OCI-M2 (cell line): ENCODE results near the gene OR52M1.

Experiments
- DNase-seq: peaks from one replicate; lab custom pipeline; 2025; ENCODE audit not compliant: unreplicated experiment; lab: John Stamatoyannopoulos, UW

OR52M1 gene

DNA sequence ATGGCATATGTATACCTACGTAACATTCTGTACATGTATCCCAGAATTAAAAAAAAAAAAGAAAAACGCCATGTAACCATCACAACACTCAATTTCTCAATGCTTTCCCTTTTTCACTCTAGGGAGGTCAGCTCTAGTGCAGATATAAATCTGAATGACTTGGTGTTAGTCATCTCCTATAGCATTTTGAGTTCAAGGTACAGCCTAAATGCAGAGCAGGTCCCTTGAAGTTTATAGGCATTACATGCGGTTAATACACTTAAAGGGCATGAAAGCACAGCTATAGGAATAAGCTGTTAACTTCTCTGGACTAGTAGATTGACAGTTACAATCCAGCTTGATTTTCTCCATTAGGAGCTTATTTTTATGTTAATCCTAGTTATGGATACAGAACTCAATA lies 20.4 kb downstream of the OR52M1 start:
- no peak for DNase-seq

DNA sequence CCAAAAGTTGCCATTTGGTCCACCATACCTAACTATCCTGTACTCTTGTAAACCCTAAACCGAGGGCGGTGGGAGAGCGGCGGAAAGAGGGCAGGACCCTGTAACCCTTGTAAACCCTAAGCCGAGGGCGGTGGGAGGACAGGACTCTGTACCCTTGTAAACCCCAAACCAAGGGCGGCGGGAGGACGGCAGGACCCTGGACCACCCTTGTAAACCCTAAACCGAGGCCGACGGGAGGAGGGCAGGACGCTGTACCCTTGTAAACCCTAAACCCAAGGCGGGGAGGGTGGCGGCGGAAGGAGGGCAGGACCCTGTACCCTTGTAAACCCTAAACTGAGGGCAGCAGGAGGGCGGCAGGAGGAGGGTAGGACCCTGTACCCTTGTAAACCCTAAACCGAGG lies 24.1 kb downstream of the OR52M1 start:
- no peak for DNase-seq

DNA sequence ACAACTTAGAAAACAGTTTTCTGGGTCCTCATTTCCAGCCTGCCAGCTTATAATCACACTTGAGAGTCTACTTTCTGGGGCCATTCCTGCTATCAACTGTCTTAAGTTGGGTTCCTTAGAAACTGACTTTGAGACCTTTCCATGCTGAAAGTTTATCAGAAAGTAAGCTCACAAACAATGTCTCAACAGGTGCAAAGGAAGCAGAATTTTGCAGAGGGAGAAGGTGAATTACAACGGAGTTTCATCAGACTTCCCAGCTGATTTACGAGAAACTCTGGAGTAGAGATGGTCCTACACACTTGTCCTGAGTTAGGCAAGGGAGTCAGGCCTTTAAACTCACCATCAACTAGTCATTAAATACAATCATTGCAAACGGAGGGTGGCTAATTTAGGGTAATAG lies 31.9 kb downstream of the OR52M1 start:
- DNase-seq: no peak

GRCh38 chr11:4577761-4578160 lies 32.8 kb downstream of the OR52M1 start:
- no peak for DNase-seq

DNA sequence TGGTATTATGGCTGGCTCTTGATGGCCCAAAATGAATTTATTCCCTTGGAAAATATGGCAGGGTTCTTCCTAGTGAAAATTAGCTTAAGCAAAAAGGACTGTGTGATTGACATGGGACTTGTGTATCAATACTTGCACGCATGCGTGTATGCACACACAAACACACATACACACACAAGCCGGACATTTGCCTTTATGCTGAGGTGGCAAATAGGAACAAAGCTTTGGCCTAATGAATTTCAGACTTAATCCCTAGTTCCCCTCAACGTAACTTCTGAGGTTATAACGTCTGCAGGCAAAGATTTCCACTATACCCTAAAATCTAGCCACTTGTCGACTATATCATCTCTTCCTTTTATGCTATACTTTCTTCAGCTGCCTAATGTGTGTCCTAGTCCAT lies 33.6 kb downstream of the OR52M1 start:
- DNase-seq: no peak

GRCh38 chr11:4580124-4580523 lies 35.1 kb downstream of the OR52M1 start:
- DNase-seq: no peak

DNA sequence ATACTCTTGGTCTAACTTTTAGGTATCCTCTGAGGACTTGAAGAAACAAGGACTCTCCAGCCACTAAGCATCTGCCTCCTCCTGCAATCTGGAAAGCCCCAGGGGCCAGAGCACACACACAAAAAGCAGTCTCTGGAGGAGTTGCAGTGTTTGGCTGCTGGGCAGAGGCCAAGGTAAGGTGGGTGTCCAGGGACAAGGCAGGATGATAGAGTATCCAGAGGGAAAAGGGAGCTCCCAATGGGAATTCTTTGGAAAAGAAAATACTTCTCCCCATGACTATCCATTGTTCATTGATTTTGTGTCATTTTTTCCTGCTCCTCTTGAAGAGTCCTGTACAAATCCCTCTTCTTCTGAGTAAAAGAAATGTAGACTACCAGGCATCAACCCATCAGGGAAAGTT lies 36.5 kb downstream of the OR52M1 start, which contains the start of gene OR52I2:
OR52I2 (plus strand) TSS at position 301 of the 400 bp plus-strand sequence.
- no peak for DNase-seq

- no peak for DNase-seq
Observed at GRCh38 chr11:4589017-4589416, 44.0 kb downstream of the OR52M1 start.

- DNase-seq: no peak
Observed at GRCh38 chr11:4593739-4594138, 48.7 kb downstream of the OR52M1 start, which contains the start of gene OR52I1. OR52I1 (plus strand) TSS chr11:4594039; CDS start chr11:4594039, 0 bp downstream.
